Dendritic cell treated with granulocyte-macrophage colony-stimulating factor and Interleukin-4, amounts not matched to agents 40 ng/mL and 50 ng/mL, for 4 days (primary cell): ENCODE results near the gene UTP18.
A peak's percentile ranks its signal among the peaks of the same experiment; 100 is the strongest.
"Not testable (repeated sequence)": the region's sequence is repeated elsewhere in the genome, so short reads cannot be mapped to it uniquely, and the experiment has no call there.

Experiments
- H3K27ac Mint-ChIP-seq: one replicate; pipeline ENCODE4 v1.8.0; 2022; ENCODE audit warnings: mild to moderate bottlenecking, mixed read lengths
- H3K27me3 Mint-ChIP-seq: one replicate; pipeline ENCODE4 v1.8.0; 2022; ENCODE audit warnings: mild to moderate bottlenecking, mixed read lengths
- H3K36me3 Mint-ChIP-seq: one replicate; pipeline ENCODE4 v1.8.0; 2022; ENCODE audit warnings: low read depth, mixed read lengths
- H3K4me1 Mint-ChIP-seq: one replicate; pipeline ENCODE4 v1.8.0; 2022; ENCODE audit warnings: low read depth, mixed read lengths
- H3K4me3 Mint-ChIP-seq: one replicate; pipeline ENCODE4 v1.8.0; 2022; ENCODE audit warnings: mild to moderate bottlenecking, moderate library complexity, mixed read lengths
- H3K9me3 Mint-ChIP-seq: one replicate; pipeline ENCODE4 v1.8.0; 2022; ENCODE audit warnings: mixed read lengths
- intact Hi-C: fragments of 100-400 bp; cut with micrococcal nuclease; formaldehyde crosslinking; loops from one replicate; pipeline ENCODE4 v1.15.0; 2022

UTP18 gene

GRCh38 chr17:51270636-51271035 lies 10.3 kb downstream of the UTP18 start:
- Mint-ChIP-seq H3K36me3 (peaks cover 97% of the 10 kb centered on the region), H3K4me1 (peaks cover 18% of the 10 kb centered on the region), H3K9me3 (no peaks in the 10 kb centered on the region), H3K27ac (peak overlapping the region; percentile 60), H3K27me3 (no peaks in the 10 kb centered on the region), H3K4me3 (no peak overlapping the region)
- intact Hi-C loops, result no loop called here

DNA sequence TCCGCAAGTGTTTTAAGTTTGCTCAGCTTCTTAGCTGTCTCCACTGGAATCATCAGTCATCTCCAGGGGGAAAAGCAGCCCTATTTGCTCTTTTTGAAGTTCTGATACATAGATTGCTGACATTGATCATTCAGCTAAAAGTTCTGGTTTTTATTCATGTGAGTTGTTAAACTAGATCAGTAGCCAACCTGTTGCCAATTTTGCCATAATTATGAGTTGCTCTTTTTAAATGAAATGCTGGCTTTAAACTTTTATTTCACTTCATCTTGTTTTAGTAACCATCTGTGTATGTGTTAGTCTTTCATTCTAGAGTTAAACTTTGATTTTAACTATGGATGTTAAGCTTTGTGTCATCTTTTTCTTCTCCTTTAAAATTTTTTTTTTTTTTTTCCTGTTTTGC lies 12.5 kb downstream of the UTP18 start:
- H3K9me3 Mint-ChIP-seq, result no peaks in the 10 kb centered on the region
- intact Hi-C loops, result no loop called here
- H3K27me3 Mint-ChIP-seq, result no peaks in the 10 kb centered on the region
- H3K4me1 Mint-ChIP-seq, result peaks cover 16% of the 10 kb centered on the region
- H3K27ac Mint-ChIP-seq, result no peak overlapping the region
- peaks cover 98% of the 10 kb centered on the region for H3K36me3 Mint-ChIP-seq
- no peak overlapping the region for H3K4me3 Mint-ChIP-seq

DNA sequence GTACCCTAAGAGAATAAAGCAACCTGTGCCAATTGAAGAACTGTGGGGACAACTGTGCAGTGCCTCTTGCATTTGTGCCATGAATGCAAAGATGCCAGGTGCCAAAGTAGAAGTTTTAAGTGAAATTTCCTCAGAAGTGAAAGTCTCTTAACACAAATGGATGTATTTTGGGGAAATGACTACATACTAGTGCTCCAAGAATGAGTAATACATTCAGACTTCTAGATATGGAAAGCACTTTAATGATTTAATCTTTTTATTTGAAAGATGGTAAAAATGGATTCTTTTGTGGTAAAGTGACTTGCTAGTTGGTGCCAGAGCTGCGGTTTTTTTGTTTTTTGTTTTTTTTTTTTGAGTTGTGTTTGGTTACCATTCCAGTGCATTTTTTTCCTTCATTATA lies 15.0 kb downstream of the UTP18 start:
- Mint-ChIP-seq H3K36me3 (peaks cover 98% of the 10 kb centered on the region), H3K9me3 (no peaks in the 10 kb centered on the region), H3K4me3 (no peak overlapping the region)

DNA sequence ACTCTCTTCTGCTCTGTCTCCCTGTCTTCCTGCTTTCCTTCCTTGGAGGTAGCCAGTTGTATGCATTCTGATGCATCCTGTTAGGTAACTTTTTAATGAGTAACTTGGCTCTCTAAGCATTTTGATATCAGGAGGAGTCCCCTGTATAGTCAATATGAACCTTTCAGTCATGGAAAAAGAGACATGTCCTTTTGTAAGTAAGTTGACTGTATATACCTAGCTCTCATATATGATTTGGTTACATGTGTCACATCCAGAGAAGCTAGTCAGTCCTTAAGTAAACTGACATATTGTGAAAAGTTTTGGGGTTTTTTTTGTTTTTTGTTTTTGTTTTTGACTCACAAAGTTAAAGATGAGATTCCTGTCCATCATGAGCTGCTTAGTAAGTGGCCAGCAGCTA lies 18.8 kb downstream of the UTP18 start:
- H3K36me3 Mint-ChIP-seq, result peaks cover 98% of the 10 kb centered on the region
- intact Hi-C loops, result no loop called here
- no peaks in the 10 kb centered on the region for H3K27me3 Mint-ChIP-seq
- H3K27ac Mint-ChIP-seq, result no peak overlapping the region
- no peaks in the 10 kb centered on the region for H3K9me3 Mint-ChIP-seq
- H3K4me3 Mint-ChIP-seq, result no peak overlapping the region
- H3K4me1 Mint-ChIP-seq, result peaks cover 20% of the 10 kb centered on the region

More for the DNA sequence above, 15.0 kb downstream of the UTP18 start:
- intact Hi-C loops, result no loop called here
- H3K27me3 Mint-ChIP-seq, result no peaks in the 10 kb centered on the region
- H3K4me1 Mint-ChIP-seq, result peaks cover 10% of the 10 kb centered on the region
- H3K27ac Mint-ChIP-seq, result no peak overlapping the region

DNA sequence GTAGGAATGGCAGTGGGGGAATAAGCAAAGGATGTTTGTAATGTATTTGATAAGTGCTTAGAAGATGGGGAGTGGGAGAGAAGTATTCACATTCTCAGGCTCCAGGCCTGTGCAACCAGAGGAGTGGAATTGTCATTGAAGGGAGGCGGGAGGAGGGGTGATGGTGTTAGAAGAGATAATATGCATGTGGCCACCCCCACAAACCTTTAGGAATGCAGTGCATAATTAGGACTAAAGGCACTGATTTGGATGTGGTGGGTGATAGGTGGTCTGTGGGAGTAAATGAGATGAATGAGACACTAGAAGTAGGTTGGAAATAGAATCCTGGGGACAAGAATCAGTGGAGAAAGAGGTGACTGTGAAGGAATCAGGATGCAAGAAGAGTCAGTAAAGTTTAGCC lies 27.1 kb downstream of the UTP18 start:
- Mint-ChIP-seq H3K4me3 (no peak overlapping the region), H3K9me3 (no peaks in the 10 kb centered on the region), H3K27ac (no peak overlapping the region), H3K27me3 (no peaks in the 10 kb centered on the region), H3K36me3 (peaks cover 94% of the 10 kb centered on the region), H3K4me1 (peaks cover 6% of the 10 kb centered on the region)
- intact Hi-C loops, result no loop called here

DNA sequence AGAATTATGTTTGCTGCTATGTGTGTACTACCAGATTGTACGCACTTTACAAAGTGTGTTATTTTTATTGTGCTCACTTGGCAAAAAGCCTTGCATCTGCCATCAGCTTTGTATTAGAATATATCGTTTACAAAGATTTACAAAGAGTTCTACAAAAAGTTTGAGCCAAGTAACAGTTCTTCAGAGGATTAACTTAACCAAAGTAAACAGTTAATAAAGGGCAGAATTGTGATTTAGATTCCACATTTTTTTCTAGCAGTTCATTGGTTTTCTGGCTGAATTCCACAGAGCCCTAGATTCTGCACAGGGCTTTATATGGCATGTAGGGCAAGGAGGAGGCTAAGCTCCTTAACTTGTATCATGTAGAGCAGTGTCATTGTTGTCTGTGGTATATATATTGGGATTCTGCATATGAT lies 29.4 kb downstream of the UTP18 start:
- H3K9me3 Mint-ChIP-seq, result no peaks in the 10 kb centered on the region
- H3K4me1 Mint-ChIP-seq, result no peaks in the 10 kb centered on the region
- intact Hi-C loops, result no loop called here
- peaks cover 94% of the 10 kb centered on the region for H3K36me3 Mint-ChIP-seq
- no peaks in the 10 kb centered on the region for H3K27me3 Mint-ChIP-seq
- H3K27ac Mint-ChIP-seq, result no peak overlapping the region
- H3K4me3 Mint-ChIP-seq, result no peak overlapping the region

DNA sequence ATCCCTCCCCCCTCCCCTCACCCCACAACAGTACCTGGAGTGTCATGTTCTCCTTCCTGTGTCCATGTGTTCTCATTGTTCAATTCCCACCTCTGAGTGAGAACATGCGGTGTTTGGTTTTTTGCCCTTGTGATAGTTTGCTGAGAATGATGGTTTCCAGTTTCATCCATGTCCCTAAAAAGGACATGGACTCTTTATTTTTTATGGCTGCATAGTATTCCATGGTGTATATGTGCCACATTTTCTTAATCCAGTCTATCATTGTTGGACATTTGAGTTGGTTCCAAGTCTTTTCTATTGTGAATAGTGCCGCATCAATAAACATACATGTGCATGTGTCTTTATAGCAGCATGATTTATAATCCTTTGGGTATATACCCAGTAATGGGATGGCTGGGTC lies 34.0 kb downstream of the UTP18 start:
- H3K27ac Mint-ChIP-seq, H3K4me3 Mint-ChIP-seq, H3K4me1 Mint-ChIP-seq, H3K9me3 Mint-ChIP-seq, intact Hi-C loops, H3K27me3 Mint-ChIP-seq: not testable (repeated sequence)
- H3K36me3 Mint-ChIP-seq, result peaks cover 90% of the 10 kb centered on the region

GRCh38 chr17:51298508-51299371 lies 38.4 kb downstream of the UTP18 start:
- Mint-ChIP-seq H3K4me3 (no peak overlapping the region), H3K27ac (no peak overlapping the region), H3K27me3 (no peaks in the 10 kb centered on the region), H3K36me3 (peaks cover 58% of the 10 kb centered on the region), H3K4me1 (peaks cover 5% of the 10 kb centered on the region), H3K9me3 (no peaks in the 10 kb centered on the region)
- intact Hi-C loops, result loop anchor here (1.0 kb wide), 1 partner anchor 238 kb away; no protein-coding TSS in a partner anchor

DNA sequence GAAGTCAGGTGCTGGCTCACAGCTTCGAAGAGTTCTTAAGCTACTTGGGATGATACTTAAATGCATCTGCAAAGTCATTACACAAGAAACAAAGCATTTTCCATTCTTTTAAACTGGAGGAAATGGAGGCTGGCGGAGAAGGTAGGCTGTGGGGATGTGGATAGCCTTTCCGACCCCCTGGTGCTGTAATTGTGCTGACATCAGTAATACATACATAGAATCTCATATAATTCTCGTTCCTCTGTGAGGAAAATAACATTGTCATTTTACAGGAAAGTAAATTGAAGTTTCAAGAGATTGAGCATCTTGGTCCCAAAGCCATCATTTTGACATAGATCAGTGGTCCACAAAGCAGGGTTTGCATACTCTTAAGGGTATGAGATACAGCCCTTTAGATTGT lies 39.5 kb downstream of the UTP18 start:
- H3K27me3 Mint-ChIP-seq, result no peaks in the 10 kb centered on the region
- no peak overlapping the region for H3K27ac Mint-ChIP-seq
- peaks cover 47% of the 10 kb centered on the region for H3K36me3 Mint-ChIP-seq
- peaks cover 5% of the 10 kb centered on the region for H3K4me1 Mint-ChIP-seq
- H3K9me3 Mint-ChIP-seq, result no peaks in the 10 kb centered on the region
- intact Hi-C loops, result no loop called here
- no peak overlapping the region for H3K4me3 Mint-ChIP-seq

DNA sequence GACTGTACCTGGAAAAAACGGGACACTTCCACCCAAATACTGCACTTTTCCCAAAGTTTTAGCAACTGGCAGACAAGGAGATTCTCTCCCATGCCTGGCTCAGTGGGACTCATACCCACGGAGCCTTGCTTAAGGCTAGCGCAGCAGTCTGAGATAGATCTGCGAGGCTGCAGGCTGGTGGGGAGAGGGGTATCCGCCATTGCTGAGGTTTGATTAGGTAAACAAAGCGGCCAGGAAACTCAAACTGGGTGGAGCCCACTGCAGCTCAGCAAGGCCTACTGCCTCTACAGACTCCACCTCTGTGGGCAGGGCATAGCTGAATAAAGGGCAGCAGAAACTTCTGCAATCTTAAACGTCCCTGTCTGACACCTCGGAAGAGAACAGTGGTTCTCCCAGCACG lies 44.8 kb downstream of the UTP18 start:
- H3K9me3 Mint-ChIP-seq, result peaks cover 25% of the 10 kb centered on the region
- peaks cover 9% of the 10 kb centered on the region for H3K27me3 Mint-ChIP-seq
- H3K4me3 Mint-ChIP-seq, result no peak overlapping the region
- H3K36me3 Mint-ChIP-seq, result peaks cover under 1% of the 10 kb centered on the region
- no peak overlapping the region for H3K27ac Mint-ChIP-seq
- intact Hi-C loops, result no loop called here
- H3K4me1 Mint-ChIP-seq, result no peaks in the 10 kb centered on the region

- H3K4me1 Mint-ChIP-seq, intact Hi-C loops, H3K27me3 Mint-ChIP-seq, H3K4me3 Mint-ChIP-seq, H3K36me3 Mint-ChIP-seq, H3K27ac Mint-ChIP-seq: not testable (repeated sequence)
- H3K9me3 Mint-ChIP-seq, result peaks cover 11% of the 10 kb centered on the region
Observed at GRCh38 chr17:51312003-51312402, 51.7 kb downstream of the UTP18 start.

GRCh38 chr17:51319186-51319585 lies 58.8 kb downstream of the UTP18 start:
- Mint-ChIP-seq H3K4me3 (no peak overlapping the region), H3K9me3 (peaks cover 28% of the 10 kb centered on the region), H3K4me1 (peaks cover 5% of the 10 kb centered on the region), H3K36me3 (no peaks in the 10 kb centered on the region), H3K27me3 (peaks cover 2% of the 10 kb centered on the region), H3K27ac (no peak overlapping the region)
- intact Hi-C loops, result no loop called here

DNA sequence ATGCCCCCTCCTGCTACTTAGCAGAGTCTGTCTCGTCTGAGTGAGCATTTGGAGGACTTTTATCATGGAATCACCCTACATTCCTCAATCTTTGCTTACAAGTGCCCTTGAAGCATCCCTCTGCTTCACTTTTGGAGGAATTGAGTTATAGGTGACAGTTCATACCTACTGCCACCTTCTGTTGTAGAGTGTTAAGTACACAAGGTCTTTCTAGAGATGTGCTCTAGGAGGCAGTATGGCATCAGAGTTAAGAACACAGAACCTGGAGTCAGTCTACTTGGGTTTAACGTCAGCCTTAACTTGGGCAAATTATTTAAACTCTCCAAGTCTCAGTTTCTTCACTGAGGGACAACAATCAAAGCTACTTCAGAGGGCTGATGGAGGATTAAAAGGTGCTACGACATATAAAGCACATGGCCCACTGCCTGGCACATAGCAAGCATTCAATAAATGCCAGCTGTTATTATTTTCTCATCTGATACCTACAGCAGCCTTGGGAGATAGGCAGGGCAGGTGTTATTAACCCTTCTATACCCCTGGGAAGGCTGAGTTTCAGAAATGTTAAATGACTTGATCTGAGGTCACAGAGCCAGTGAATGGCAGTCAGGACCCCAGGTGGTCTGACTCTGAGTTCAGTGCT lies 62.2 kb downstream of the UTP18 start:
- H3K27me3 Mint-ChIP-seq, result peaks cover 5% of the 10 kb centered on the region
- no peak overlapping the region for H3K4me3 Mint-ChIP-seq
- H3K27ac Mint-ChIP-seq, result no peak overlapping the region
- peaks cover 5% of the 10 kb centered on the region for H3K4me1 Mint-ChIP-seq
- peaks cover 22% of the 10 kb centered on the region for H3K9me3 Mint-ChIP-seq
- intact Hi-C loops, result no loop called here
- H3K36me3 Mint-ChIP-seq, result no peaks in the 10 kb centered on the region

GRCh38 chr17:51325471-51325870 lies 65.1 kb downstream of the UTP18 start:
- peaks cover 11% of the 10 kb centered on the region for H3K27me3 Mint-ChIP-seq
- intact Hi-C loops, result no loop called here

More at GRCh38 chr17:51325471-51325870, 65.1 kb downstream of the UTP18 start:
- H3K36me3 Mint-ChIP-seq, result no peaks in the 10 kb centered on the region
- no peaks in the 10 kb centered on the region for H3K9me3 Mint-ChIP-seq
- no peak overlapping the region for H3K27ac Mint-ChIP-seq
- no peaks in the 10 kb centered on the region for H3K4me1 Mint-ChIP-seq
- no peak overlapping the region for H3K4me3 Mint-ChIP-seq
